ENCODE data around the gene MAP2K1.
"Not testable (repeated sequence)": the region's sequence is repeated elsewhere in the genome, so short reads cannot be mapped to it uniquely, and the experiment has no call there.

MAP2K1 gene

GRCh38 chr15:66388576-66388975 lies 1.9 kb downstream of the MAP2K1 start:
- DNase-seq (ENCODE audit: low read depth): no peak
- TF ChIP-seq CTCF (IDR thresholded peaks at IDR 0.05; ENCODE audit: insufficient read depth, low read depth, low read length, missing control alignments): no peak
- H3K4me3 ChIP-seq (ENCODE audit: low read length): peak overlapping the region; percentile 81

- no peak for DNase-seq (ENCODE audit: low read depth)
These were observed 2.6 kb downstream of the MAP2K1 start for GRCh38 chr15:66389098-66389858.

GRCh38 chr15:66389859-66390381 lies 3.2 kb downstream of the MAP2K1 start:
- H3K4me3 ChIP-seq (ENCODE audit: low read length): no peak overlapping the region
- DNase-seq (ENCODE audit: low read depth): peak; percentile 70
- TF ChIP-seq CTCF (IDR thresholded peaks at IDR 0.05; ENCODE audit: insufficient read depth, low read depth, low read length, missing control alignments): no peak

More at GRCh38 chr15:66389098-66389858, 2.6 kb downstream of the MAP2K1 start:
- no peak for TF ChIP-seq CTCF (IDR thresholded peaks at IDR 0.05; ENCODE audit: insufficient read depth, low read depth, low read length, missing control alignments)
- H3K4me3 ChIP-seq (ENCODE audit: low read length): no peak overlapping the region

- H3K4me3 ChIP-seq (ENCODE audit: low read length): no peak overlapping the region
- TF ChIP-seq CTCF (IDR thresholded peaks at IDR 0.05; ENCODE audit: insufficient read depth, low read depth, low read length, missing control alignments): no peak
- DNase-seq (ENCODE audit: low read depth): peak; percentile 70
These were observed 4.0 kb downstream of the MAP2K1 start for GRCh38 chr15:66390678-66391077.

- not testable (repeated sequence) for H3K4me3 ChIP-seq (ENCODE audit: low read length); DNase-seq (ENCODE audit: low read depth)
These were observed 6.3 kb downstream of the MAP2K1 start for GRCh38 chr15:66393037-66393436.

- no peak for TF ChIP-seq CTCF (IDR thresholded peaks at IDR 0.05; ENCODE audit: insufficient read depth, low read depth, low read length, missing control alignments)
- no peak for DNase-seq (ENCODE audit: low read depth)
- H3K4me3 ChIP-seq (ENCODE audit: low read length): no peak overlapping the region
These were observed 7.8 kb downstream of the MAP2K1 start for GRCh38 chr15:66394472-66394871.

GRCh38 chr15:66394915-66395314 lies 8.2 kb downstream of the MAP2K1 start:
- TF ChIP-seq CTCF (IDR thresholded peaks at IDR 0.05; ENCODE audit: insufficient read depth, low read depth, low read length, missing control alignments): no peak
- no peak overlapping the region for H3K4me3 ChIP-seq (ENCODE audit: low read length)
- DNase-seq (ENCODE audit: low read depth): no peak

All from epithelial cell of esophagus (primary cell).